Naive B cell (primary cell): ENCODE measurements around the gene PCGF2. TPM values are rescaled to one million over a fixed set of nuclear protein-coding genes. Genes with fewer than 3 reads are reported as not detected.

Experiments
- ATAC-seq, 2 donors: fragments of 150-1000 bp; cut with Tn5 transposase; 2 replicates each; pipeline ENCODE4 v1.10.0; 2021; ENCODE audit warnings: low read depth in 2 of 2, mild to moderate bottlenecking in 2 of 2, moderate library complexity in 2 of 2
- DNase-seq: peaks from one replicate; pipeline ENCODE4 v3.0.0; 2022
- H3K27ac Mint-ChIP-seq, 6 donors: one replicate each; pipeline ENCODE4 v1.8.0; 2020 to 2022; ENCODE audit warnings: mild to moderate bottlenecking in 6 of 6, mixed read lengths in 6 of 6, moderate library complexity in 5 of 6, inconsistent platforms in 2 of 6
- H3K27me3 Mint-ChIP-seq, 3 donors: one replicate each; pipeline ENCODE4 v1.8.0; 2021 to 2022; ENCODE audit warnings: mixed read lengths in 3 of 3, mild to moderate bottlenecking in 1 of 3
- H3K36me3 Mint-ChIP-seq, 2 donors: one replicate each; pipeline ENCODE4 v1.8.0; 2020 to 2022; ENCODE audit warnings: mixed read lengths in 2 of 2, inconsistent platforms in 1 of 2, mild to moderate bottlenecking in 1 of 2
- H3K4me1 Mint-ChIP-seq, 3 donors: one replicate each; pipeline ENCODE4 v1.8.0; 2020 to 2022; ENCODE audit warnings: mixed read lengths in 3 of 3, inconsistent platforms in 1 of 3, mild to moderate bottlenecking in 1 of 3, moderate library complexity in 1 of 3
- H3K4me3 Mint-ChIP-seq, 8 donors: one replicate each; pipeline ENCODE4 v1.8.0; 2020 to 2022; ENCODE audit warnings: mild to moderate bottlenecking in 8 of 8, mixed read lengths in 8 of 8, moderate library complexity in 8 of 8, inconsistent platforms in 2 of 8
- H3K9me3 Mint-ChIP-seq, 7 donors: one replicate each; pipeline ENCODE4 v1.8.0; 2020 to 2022; ENCODE audit warnings: mixed read lengths in 7 of 7, mild to moderate bottlenecking in 5 of 7, inconsistent platforms in 2 of 7, moderate library complexity in 1 of 7
- polyA plus RNA-seq, 6 donors: library from polyadenylated mRNA; unstranded; fragments of 300-500 nt; fragmentation: Illumina TruSeq; gene quantifications; one replicate each; pipeline ENCODE4 v1.2.3, GENCODE V29; 2021; ENCODE audit warnings: low read depth in 6 of 6

Gene PCGF2
- polyA plus RNA-seq, 6 donors from 2014 or later = not detected

- Mint-ChIP-seq H3K36me3 (no peaks in the 10 kb centered on the region), H3K9me3 (peaks cover 0 to 1% (median 0%) of the 10 kb centered on the region in 7 donors), H3K27me3 (peaks cover under 1 to 32% (median 25%) of the 10 kb centered on the region in 3 donors), H3K4me1 (no peaks in the 10 kb centered on the region), H3K27ac (no peak overlapping the region), H3K4me3 (no peak overlapping the region)
- ATAC-seq = no peak
- no peak for DNase-seq
Measured at GRCh38 chr17:38691154-38691553, 57.0 kb downstream of the PCGF2 start.

GRCh38 chr17:38690386-38690785 is 57.8 kb downstream of the PCGF2 start:
- Mint-ChIP-seq H3K27ac (no peak overlapping the region), H3K9me3 (peaks cover 0 to 1% (median 0%) of the 10 kb centered on the region in 7 donors), H3K4me3 (peak overlapping the region in 2 of 8 donors; percentile 0 to 65)

GRCh38 chr17:38687286-38687685 is 60.9 kb downstream of the PCGF2 start:
- Mint-ChIP-seq H3K4me3 (peak overlapping the region in 1 of 8 donors; percentile 27), H3K4me1 (no peaks in the 10 kb centered on the region), H3K27ac (no peak overlapping the region), H3K36me3 (no peaks in the 10 kb centered on the region), H3K27me3 (peaks cover 7 to 35% (median 24%) of the 10 kb centered on the region in 3 donors), H3K9me3 (peaks cover 0 to 1% (median 0%) of the 10 kb centered on the region in 7 donors)
- DNase-seq (no peak), ATAC-seq (no peak)

More at GRCh38 chr17:38690386-38690785, 57.8 kb downstream of the PCGF2 start:
- no peak for DNase-seq
- Mint-ChIP-seq H3K27me3 (peaks cover 4 to 39% (median 32%) of the 10 kb centered on the region in 3 donors), H3K36me3 (no peaks in the 10 kb centered on the region), H3K4me1 (no peaks in the 10 kb centered on the region)
- ATAC-seq = no peak

DNA sequence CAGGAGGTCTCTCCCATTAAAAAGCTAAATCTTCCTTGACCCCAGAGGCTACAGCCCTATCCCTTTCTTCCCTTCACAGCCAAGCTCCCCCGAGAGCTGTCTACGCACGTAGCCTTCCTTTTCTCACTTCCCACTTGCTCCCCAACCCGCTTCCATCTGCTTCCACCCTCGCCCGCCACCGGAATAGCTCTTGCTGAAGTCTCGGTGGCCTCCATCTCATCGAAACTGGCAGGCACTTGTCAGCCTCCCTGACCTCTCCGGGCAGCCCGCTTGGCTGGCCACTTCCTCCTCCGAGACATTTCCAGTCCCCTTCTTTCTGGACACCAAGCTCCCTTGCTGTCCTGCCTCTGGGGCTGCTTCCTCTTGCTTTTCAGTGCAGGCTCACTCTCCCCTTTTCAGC is 62.6 kb downstream of the PCGF2 start:
- Mint-ChIP-seq H3K4me1 (no peaks in the 10 kb centered on the region), H3K9me3 (peaks cover 0 to 1% (median 0%) of the 10 kb centered on the region in 7 donors), H3K36me3 (no peaks in the 10 kb centered on the region), H3K4me3 (no peak overlapping the region), H3K27me3 (peaks cover 7 to 28% (median 16%) of the 10 kb centered on the region in 3 donors), H3K27ac (peak overlapping the region in 1 of 6 donors; percentile 57)
- DNase-seq (no peak), ATAC-seq (no peak)

Other genes with a start within 250 kb of the PCGF2 start
- gene SRCIN1, start 142.4 kb downstream of the PCGF2 start, polyA plus RNA-seq = not detected
- gene EPOP, start 73.4 kb downstream of the PCGF2 start, polyA plus RNA-seq = not detected
- gene MLLT6, start 43.1 kb downstream of the PCGF2 start, polyA plus RNA-seq = 1 to 10 TPM; 1.7 to 9.0 (median 4.7) TPM
- gene CISD3, start 18.0 kb downstream of the PCGF2 start, polyA plus RNA-seq = 10 to 100 TPM; 19.1 to 31.5 (median 21.2) TPM
- gene PSMB3, start 4.4 kb upstream of the PCGF2 start, polyA plus RNA-seq = 100 to 1,000 TPM; 326 to 642 (median 411) TPM
- 10 to 100 TPM; 10.1 to 14.5 (median 11.8) TPM for gene PIP4K2B, start 51.2 kb upstream of the PCGF2 start, polyA plus RNA-seq
- gene CWC25, start 77.0 kb upstream of the PCGF2 start, polyA plus RNA-seq = 10 to 100 TPM in 4 of 6 donors, 1 to 10 TPM in 2; 9.2 to 13.4 (median 11.5) TPM
- 1,000 to 10,000 TPM in 5 of 6 donors, 100 to 1,000 TPM in 1; 798 to 1,720 (median 1,485) TPM for gene RPL23, start 105.4 kb upstream of the PCGF2 start, polyA plus RNA-seq
- 10 to 100 TPM; 28.4 to 47.4 (median 41.8) TPM for gene LASP1, start 121.7 kb upstream of the PCGF2 start, polyA plus RNA-seq
- gene FBXO47, start 219.1 kb upstream of the PCGF2 start, polyA plus RNA-seq = not detected